Duodenal mucosa (tissue), 2 donors: ENCODE results near the gene ADPRHL1.

ENCODE experiments used
- H3K27ac ChIP-seq: one replicate; pipeline ENCODE4 v1.7.0; 2013; ENCODE audit warnings: low read depth, low read length
- H3K27me3 ChIP-seq, 2 donors: one replicate each; pipeline ENCODE4 v1.7.0; 2013; ENCODE audit warnings: low read length in 2 of 2, control low read depth in 1 of 2; ENCODE audit not compliant: insufficient read depth in 2 of 2, control insufficient read depth in 1 of 2
- H3K36me3 ChIP-seq, 2 donors: one replicate each; pipeline ENCODE4 v1.7.0; 2013; ENCODE audit warnings: low read length in 2 of 2, control low read depth in 1 of 2; ENCODE audit not compliant: insufficient read depth in 2 of 2, control insufficient read depth in 1 of 2
- H3K4me1 ChIP-seq, 2 donors: one replicate each; pipeline ENCODE4 v1.7.0; 2013; ENCODE audit warnings: low read length in 2 of 2, control low read depth in 1 of 2; ENCODE audit not compliant: insufficient read depth in 2 of 2, control insufficient read depth in 1 of 2
- H3K4me3 ChIP-seq, 2 donors: one replicate each; pipeline ENCODE4 v1.7.0; 2013; ENCODE audit warnings: low read length in 2 of 2, low read depth in 1 of 2
- H3K9ac ChIP-seq, 2 donors: one replicate each; pipeline ENCODE4 v1.7.0; 2013; ENCODE audit warnings: low read length in 2 of 2, low read depth in 1 of 2
- H3K9me3 ChIP-seq, 2 donors: one replicate each; pipeline ENCODE4 v1.7.0; 2013; ENCODE audit warnings: low read length in 2 of 2, control low read depth in 1 of 2; ENCODE audit not compliant: control insufficient read depth in 1 of 2

Gene ADPRHL1

DNA sequence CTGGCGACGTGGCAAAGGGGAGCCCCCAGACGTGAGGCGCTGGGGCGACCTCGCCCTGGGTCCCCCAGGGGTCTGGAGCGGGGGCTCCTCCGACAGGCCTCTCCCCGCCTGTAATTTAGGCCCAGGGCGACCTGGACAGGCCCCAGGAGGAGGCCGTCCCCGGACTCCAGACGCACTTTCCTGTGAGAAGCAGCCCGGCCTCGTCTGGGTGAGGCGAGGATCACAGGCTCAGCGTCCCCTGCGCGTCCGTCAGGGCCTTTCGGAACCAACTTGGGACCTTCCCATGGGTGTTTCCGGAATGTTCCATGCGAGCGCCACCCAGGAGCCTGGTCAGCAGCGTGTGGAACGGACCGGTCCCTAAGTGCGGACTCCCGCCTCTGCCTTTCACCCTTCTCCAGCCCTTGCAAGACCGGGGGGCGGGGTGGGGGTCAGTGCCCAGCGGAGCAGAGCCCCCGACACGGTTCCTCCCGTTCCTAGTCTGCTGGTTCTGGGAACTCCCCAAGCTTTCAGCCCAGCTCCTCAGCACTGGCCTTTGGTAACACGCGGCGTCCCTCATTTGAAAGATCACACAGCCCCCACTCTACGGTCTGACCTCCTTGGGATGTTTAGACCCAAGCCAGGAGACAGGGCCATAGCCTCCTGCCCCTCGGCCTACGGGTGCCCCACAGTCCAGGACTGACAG is 88.2 kb downstream of the ADPRHL1 start:
- H3K27ac ChIP-seq: no peak overlapping the region
- H3K27me3 ChIP-seq: no peaks in the 10 kb centered on the region
- H3K9ac ChIP-seq: no peak overlapping the region
- H3K4me1 ChIP-seq: peaks cover 0 to 5% of the 10 kb centered on the region in 2 donors
- no peaks in the 10 kb centered on the region for H3K9me3 ChIP-seq
- peak overlapping the region in 1 of 2 donors; percentile 45 for H3K4me3 ChIP-seq
- H3K36me3 ChIP-seq: peaks cover 0 to 6% of the 10 kb centered on the region in 2 donors

DNA sequence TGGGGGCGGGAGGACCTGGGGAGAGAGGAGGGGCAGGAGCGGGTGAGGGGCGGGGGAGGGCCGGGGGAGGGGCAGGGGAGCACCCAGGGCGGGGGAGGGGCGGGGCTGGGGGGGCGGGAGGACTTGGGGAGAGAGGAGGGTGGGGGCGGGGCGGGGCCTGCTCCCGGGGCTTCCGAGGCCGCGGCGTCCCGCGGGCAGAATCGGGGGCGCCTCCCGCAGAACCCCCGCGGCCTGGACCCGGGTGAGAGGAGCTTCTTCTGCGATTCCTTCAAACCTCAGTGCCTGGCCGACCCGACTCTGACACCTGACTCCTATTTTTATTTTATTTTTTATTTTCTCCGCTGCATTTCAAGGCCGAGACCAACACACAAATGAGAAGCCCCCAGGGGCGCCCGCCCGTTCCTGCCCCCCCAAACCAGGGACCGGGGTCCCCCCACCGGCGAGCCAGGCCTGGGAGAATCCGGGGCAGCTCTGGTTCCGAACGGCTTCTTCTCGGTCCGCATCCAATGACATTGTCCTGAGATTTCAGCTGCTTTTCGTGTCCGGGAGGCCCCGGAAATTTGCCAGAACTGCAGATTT is 88.9 kb downstream of the ADPRHL1 start:
- Histone ChIP-seq H3K27me3 (no peaks in the 10 kb centered on the region), H3K36me3 (peaks cover 0 to 11% of the 10 kb centered on the region in 2 donors), H3K27ac (no peak overlapping the region), H3K4me3 (peak overlapping the region in 1 of 2 donors; percentile 45), H3K9ac (no peak overlapping the region), H3K4me1 (peaks cover 0 to 5% of the 10 kb centered on the region in 2 donors), H3K9me3 (no peaks in the 10 kb centered on the region)

DNA sequence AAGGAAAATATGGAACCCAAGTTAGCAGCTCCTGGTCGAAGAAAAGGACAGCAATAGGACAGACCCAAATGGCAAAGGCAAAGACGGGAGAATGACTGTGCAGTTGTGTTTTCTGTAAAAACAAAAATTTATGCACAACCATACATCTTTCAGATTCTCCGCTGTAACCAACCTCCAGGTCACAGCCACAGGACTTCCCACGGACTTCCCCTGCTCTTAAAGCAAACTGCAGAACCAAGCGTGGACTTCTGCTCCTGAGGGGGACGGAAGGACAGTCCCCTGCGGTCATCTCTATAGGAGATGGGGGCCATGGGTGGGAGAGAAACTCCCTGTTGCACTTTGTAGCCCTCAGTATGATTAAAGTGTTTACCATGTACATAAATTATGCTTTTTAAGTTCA is 91.9 kb downstream of the ADPRHL1 start:
- no peaks in the 10 kb centered on the region for H3K27me3 ChIP-seq
- H3K9me3 ChIP-seq: no peaks in the 10 kb centered on the region
- H3K9ac ChIP-seq: no peak overlapping the region
- peaks cover 0 to 11% of the 10 kb centered on the region in 2 donors for H3K36me3 ChIP-seq
- H3K4me1 ChIP-seq: peaks cover 0 to 5% of the 10 kb centered on the region in 2 donors
- no peak overlapping the region for H3K27ac ChIP-seq
- no peak overlapping the region for H3K4me3 ChIP-seq

DNA sequence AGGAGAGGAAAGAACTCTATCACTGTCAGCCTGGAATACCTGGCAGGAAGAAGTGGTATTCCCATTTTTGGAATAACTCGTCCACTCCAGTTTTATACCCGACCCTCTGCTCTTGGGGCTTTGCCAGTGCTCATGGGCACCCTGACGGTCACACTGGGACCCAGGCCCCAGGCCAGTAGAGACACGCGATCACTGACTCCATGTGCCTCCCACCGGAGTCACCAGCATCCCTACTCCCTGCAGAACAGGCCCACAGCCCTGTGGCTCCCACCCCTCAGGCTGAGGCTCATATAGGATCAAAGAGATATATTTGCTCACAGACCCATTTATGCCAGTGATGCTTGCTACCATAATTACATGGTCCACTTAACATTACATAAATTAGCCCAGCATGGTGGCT is 92.8 kb downstream of the ADPRHL1 start:
- Histone ChIP-seq H3K36me3 (peaks cover 0 to 11% of the 10 kb centered on the region in 2 donors), H3K27ac (no peak overlapping the region), H3K4me3 (no peak overlapping the region), H3K9me3 (no peaks in the 10 kb centered on the region), H3K4me1 (peaks cover 0 to 5% of the 10 kb centered on the region in 2 donors), H3K27me3 (no peaks in the 10 kb centered on the region), H3K9ac (no peak overlapping the region)

DNA sequence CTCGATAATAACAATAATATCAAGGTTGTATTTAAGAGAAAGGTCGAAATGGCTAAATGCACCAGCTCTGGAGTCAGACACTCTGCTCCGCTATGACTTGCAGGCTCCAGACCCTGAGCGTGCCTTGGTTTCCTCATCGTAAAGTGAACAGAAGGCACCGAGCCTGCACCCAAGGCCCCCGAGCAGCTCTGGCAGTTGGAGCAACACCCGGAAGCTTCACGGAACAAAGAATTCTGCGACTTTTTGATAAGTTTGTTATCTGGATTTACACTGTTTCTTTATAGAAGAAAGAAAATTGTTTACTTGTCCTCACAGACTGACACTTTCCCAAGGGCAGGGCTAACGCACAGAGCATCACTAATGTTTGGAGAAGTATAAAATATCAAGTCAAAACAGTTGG is 93.7 kb downstream of the ADPRHL1 start:
- Histone ChIP-seq H3K9ac (no peak overlapping the region), H3K9me3 (no peaks in the 10 kb centered on the region), H3K27ac (no peak overlapping the region), H3K4me1 (peaks cover 0 to 5% of the 10 kb centered on the region in 2 donors), H3K4me3 (no peak overlapping the region), H3K27me3 (no peaks in the 10 kb centered on the region), H3K36me3 (peaks cover 0 to 17% of the 10 kb centered on the region in 2 donors)

DNA sequence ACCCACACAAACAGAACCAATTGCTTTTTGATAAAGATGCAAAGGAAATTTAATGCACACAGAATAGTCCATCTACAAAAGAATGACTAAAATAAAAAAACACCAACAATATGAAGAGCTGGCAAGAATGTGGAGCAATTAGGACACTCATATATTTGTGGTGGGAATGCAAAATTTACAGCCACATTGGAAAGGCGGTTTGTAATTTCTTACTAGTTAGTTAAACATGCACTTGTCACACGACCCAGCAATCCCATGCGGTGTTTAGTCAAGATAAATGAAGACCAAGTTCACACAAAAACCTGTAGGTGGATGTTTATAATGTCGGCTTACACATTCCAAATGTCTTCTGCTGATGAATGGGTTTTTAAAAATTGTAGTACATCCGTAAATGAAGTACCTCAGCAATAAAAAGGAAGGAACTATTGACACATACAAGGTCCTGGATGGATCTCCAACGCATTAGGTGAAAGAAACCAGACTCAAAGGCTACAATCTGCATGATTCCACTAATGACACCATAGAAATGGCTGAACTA is 94.6 kb downstream of the ADPRHL1 start:
- H3K4me3 ChIP-seq: no peak overlapping the region
- H3K9me3 ChIP-seq: no peaks in the 10 kb centered on the region
- no peak overlapping the region for H3K27ac ChIP-seq
- H3K36me3 ChIP-seq: peaks cover 0 to 22% of the 10 kb centered on the region in 2 donors
- no peak overlapping the region for H3K9ac ChIP-seq
- no peaks in the 10 kb centered on the region for H3K27me3 ChIP-seq
- peaks cover 0 to 5% of the 10 kb centered on the region in 2 donors for H3K4me1 ChIP-seq

DNA sequence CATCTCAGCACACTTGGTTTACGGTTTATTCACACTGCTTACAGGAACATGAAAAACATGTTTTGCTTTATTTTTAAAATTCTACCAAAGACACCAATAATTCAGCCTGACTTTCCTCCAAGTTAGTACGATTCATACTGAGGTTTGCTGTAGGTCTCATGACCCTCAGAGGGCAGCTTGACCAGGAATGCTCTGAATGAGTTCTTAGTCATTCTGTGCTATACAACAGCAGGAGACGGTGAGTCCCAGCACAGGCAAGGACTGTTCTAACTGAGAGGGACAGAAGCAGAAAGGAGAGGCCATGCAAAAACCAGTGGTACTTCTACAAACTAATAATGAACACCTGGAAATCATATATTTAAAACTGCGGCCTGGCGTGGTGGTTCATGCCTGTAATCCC is 95.8 kb downstream of the ADPRHL1 start:
- Histone ChIP-seq H3K9ac (no peak overlapping the region), H3K9me3 (no peaks in the 10 kb centered on the region), H3K4me3 (no peak overlapping the region), H3K4me1 (peaks cover 0 to 5% of the 10 kb centered on the region in 2 donors), H3K27me3 (no peaks in the 10 kb centered on the region), H3K27ac (no peak overlapping the region), H3K36me3 (peaks cover 0 to 30% of the 10 kb centered on the region in 2 donors)

DNA sequence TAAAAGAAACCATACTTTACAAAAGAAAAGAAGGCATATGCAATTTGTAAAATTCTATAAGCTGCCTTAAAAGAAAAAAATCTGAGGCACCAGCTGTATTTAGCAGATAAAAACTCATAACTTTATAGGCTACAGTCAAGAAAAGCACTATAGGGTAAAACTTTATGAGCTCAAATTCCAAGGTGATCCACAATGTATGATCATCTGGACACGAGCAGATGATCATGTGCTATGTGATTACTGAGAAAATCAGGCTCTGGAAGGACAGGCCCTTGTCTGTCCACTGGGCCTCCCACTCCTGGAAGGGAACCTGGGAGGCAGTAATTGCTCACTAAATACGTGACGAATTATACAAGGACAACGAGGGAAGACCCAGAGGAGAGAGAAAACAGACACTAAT is 96.7 kb downstream of the ADPRHL1 start:
- Histone ChIP-seq H3K36me3 (peaks cover 0 to 36% of the 10 kb centered on the region in 2 donors), H3K4me3 (no peak overlapping the region), H3K9me3 (no peaks in the 10 kb centered on the region), H3K27me3 (no peaks in the 10 kb centered on the region), H3K4me1 (peaks cover 0 to 5% of the 10 kb centered on the region in 2 donors), H3K9ac (no peak overlapping the region), H3K27ac (no peak overlapping the region)

DNA sequence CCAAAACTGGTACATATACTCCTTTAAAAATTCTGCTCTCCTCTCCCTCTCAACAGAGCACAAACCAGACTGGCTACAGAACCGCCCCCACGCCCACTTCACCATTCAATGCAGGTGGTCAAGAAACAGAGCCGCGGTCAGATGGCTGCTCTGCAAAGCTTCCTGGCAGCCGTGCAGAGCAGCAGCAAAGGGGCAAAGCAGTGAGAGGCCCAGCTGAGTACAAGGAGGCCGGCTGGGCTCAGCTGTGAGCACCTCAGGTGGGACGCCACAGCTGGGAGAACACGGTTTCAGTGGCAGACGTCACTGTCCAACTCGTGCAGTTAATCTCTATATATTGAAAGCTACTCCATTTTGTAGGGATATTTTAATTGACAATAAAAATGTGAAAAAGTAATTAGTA is 97.7 kb downstream of the ADPRHL1 start:
- Histone ChIP-seq H3K27ac (no peak overlapping the region), H3K4me3 (no peak overlapping the region), H3K27me3 (no peaks in the 10 kb centered on the region), H3K9ac (no peak overlapping the region), H3K9me3 (no peaks in the 10 kb centered on the region), H3K4me1 (no peaks in the 10 kb centered on the region), H3K36me3 (peaks cover 3 to 45% of the 10 kb centered on the region in 2 donors)

DNA sequence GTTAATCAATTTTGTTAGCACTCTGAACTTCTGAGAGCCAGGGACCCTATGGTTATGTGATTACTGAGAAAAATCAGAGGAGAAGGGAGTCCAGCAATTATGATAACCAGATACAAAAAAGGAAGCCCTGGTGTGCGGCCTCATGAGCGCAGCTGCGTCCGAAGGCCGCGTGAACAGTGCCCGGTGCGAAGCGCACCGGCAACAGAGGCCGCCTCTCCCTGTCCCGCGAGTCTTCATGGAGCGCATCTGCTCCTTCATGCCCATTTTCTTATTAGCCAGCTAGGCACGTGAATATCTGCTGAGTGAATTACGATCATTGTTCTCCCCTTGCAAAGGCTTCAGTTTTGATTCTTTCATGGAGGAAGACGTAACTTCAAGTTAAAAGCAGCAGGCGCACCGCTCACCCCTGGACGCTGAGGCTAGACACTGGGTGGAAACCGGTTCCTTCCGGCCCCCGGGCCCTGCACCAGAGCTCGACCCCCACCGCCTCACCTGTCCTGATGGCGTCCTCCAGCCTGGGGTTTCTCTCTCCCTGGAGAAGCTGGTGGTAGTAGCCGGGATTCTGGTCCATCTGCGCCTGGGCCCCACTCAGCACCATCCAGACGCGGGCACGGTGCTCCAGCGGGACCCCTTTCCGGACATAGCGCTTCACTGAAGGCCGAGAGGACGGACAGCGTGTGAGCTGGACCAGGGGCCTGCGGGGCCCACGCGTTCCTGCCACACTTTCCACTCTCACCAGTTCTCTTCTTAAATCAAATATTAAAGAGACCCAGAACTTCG is 98.3 kb downstream of the ADPRHL1 start:
- Histone ChIP-seq H3K27me3 (no peaks in the 10 kb centered on the region), H3K27ac (no peak overlapping the region), H3K9ac (no peak overlapping the region), H3K36me3 (peaks cover 9 to 45% of the 10 kb centered on the region in 2 donors), H3K4me3 (no peak overlapping the region), H3K9me3 (no peaks in the 10 kb centered on the region), H3K4me1 (no peaks in the 10 kb centered on the region)
